Measurements from ENCODE around the gene PRMT6. TPM values are rescaled to one million over a fixed set of nuclear protein-coding genes. Genes with fewer than 3 reads are reported as not detected.

Gene PRMT6
- total and polyA plus RNA-seq, 2 experiments from 2014 or later, result 29.6 to 46.6 TPM

DNA sequence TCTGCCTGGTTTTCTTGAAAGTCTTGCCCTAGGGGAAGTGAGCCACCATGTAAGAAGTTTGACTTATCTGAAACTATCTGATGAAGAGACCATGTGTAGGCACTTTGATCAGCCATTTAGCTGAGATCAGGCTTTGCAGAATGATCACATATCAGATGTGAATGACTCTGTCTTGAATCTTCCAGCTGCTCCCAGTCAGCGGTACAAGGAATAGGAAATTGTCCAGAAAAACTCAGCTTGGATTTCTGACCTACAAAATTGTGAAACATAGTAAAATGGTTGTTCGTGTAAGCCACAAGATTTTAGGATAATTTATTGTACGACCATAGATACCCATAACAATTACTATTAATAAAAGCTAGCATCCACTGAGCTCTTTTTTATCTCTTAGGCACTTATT is 42.5 kb downstream of the PRMT6 start:
- Histone ChIP-seq H3K27me3 (ENCODE audit: insufficient read depth) (no peaks in the 10 kb centered on the region), H3K4me2 (no peak overlapping the region), H3K9me2 (ENCODE audit: insufficient read depth) (no peaks in the 10 kb centered on the region; the same call in 1 of the 2 replicates), H2AFZ (no peak overlapping the region), H3K4me1 (ENCODE audit: insufficient read depth) (no peaks in the 10 kb centered on the region), H3K27ac (ENCODE audit: low read depth) (no peak overlapping the region), H3K36me3 (ENCODE audit: insufficient read depth) (no peaks in the 10 kb centered on the region), H4K20me1 (replicated peaks; ENCODE audit: insufficient read depth) (no peaks in the 10 kb centered on the region), H3K4me3 (no peak overlapping the region), H3K79me2 (replicated peaks; ENCODE audit: insufficient read depth) (no peaks in the 10 kb centered on the region), H3F3A (replicated peaks; ENCODE audit: low read depth) (no peaks in the 10 kb centered on the region)
- no peak overlapping the region for H3K4me3 Mint-ChIP-seq
- TF ChIP-seq JUNB (IDR thresholded peaks at IDR 0.05; ENCODE audit: unreplicated experiment) (no peak), EZH2phosphoT487 (IDR thresholded peaks at IDR 0.05; ENCODE audit: unreplicated experiment) (no peak), POLR2AphosphoS5 (IDR thresholded peaks at IDR 0.05; ENCODE audit: low read depth) (no peak), CREB1 (CRISPR knock-in tag; IDR thresholded peaks at IDR 0.05; ENCODE audit: low read depth) (no peak), EZH2 (IDR thresholded peaks at IDR 0.05; ENCODE audit: low read depth, unreplicated experiment) (no peak), ZNF114 (CRISPR knock-in tag; IDR thresholded peaks at IDR 0.05) (no peak), NANOG (IDR thresholded peaks at IDR 0.05; ENCODE audit: borderline replicate concordance) (no peak), ZNF331 (CRISPR knock-in tag; IDR thresholded peaks at IDR 0.05; ENCODE audit: low read depth) (no peak), REST (IDR thresholded peaks at IDR 0.05; ENCODE audit: unreplicated experiment) (no peak), STAT1 (IDR thresholded peaks at IDR 0.05; ENCODE audit: unreplicated experiment) (no peak)
- TF ChIP-seq, protein P1, sequence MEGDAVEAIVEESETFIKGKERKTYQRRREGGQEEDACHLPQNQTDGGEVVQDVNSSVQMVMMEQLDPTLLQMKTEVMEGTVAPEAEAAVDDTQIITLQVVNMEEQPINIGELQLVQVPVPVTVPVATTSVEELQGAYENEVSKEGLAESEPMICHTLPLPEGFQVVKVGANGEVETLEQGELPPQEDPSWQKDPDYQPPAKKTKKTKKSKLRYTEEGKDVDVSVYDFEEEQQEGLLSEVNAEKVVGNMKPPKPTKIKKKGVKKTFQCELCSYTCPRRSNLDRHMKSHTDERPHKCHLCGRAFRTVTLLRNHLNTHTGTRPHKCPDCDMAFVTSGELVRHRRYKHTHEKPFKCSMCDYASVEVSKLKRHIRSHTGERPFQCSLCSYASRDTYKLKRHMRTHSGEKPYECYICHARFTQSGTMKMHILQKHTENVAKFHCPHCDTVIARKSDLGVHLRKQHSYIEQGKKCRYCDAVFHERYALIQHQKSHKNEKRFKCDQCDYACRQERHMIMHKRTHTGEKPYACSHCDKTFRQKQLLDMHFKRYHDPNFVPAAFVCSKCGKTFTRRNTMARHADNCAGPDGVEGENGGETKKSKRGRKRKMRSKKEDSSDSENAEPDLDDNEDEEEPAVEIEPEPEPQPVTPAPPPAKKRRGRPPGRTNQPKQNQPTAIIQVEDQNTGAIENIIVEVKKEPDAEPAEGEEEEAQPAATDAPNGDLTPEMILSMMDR (conservative IDR thresholded peaks at IDR 0.05; ENCODE audit: low read depth in 2 of 2), result no peak
- TF ChIP-seq, protein P2, sequence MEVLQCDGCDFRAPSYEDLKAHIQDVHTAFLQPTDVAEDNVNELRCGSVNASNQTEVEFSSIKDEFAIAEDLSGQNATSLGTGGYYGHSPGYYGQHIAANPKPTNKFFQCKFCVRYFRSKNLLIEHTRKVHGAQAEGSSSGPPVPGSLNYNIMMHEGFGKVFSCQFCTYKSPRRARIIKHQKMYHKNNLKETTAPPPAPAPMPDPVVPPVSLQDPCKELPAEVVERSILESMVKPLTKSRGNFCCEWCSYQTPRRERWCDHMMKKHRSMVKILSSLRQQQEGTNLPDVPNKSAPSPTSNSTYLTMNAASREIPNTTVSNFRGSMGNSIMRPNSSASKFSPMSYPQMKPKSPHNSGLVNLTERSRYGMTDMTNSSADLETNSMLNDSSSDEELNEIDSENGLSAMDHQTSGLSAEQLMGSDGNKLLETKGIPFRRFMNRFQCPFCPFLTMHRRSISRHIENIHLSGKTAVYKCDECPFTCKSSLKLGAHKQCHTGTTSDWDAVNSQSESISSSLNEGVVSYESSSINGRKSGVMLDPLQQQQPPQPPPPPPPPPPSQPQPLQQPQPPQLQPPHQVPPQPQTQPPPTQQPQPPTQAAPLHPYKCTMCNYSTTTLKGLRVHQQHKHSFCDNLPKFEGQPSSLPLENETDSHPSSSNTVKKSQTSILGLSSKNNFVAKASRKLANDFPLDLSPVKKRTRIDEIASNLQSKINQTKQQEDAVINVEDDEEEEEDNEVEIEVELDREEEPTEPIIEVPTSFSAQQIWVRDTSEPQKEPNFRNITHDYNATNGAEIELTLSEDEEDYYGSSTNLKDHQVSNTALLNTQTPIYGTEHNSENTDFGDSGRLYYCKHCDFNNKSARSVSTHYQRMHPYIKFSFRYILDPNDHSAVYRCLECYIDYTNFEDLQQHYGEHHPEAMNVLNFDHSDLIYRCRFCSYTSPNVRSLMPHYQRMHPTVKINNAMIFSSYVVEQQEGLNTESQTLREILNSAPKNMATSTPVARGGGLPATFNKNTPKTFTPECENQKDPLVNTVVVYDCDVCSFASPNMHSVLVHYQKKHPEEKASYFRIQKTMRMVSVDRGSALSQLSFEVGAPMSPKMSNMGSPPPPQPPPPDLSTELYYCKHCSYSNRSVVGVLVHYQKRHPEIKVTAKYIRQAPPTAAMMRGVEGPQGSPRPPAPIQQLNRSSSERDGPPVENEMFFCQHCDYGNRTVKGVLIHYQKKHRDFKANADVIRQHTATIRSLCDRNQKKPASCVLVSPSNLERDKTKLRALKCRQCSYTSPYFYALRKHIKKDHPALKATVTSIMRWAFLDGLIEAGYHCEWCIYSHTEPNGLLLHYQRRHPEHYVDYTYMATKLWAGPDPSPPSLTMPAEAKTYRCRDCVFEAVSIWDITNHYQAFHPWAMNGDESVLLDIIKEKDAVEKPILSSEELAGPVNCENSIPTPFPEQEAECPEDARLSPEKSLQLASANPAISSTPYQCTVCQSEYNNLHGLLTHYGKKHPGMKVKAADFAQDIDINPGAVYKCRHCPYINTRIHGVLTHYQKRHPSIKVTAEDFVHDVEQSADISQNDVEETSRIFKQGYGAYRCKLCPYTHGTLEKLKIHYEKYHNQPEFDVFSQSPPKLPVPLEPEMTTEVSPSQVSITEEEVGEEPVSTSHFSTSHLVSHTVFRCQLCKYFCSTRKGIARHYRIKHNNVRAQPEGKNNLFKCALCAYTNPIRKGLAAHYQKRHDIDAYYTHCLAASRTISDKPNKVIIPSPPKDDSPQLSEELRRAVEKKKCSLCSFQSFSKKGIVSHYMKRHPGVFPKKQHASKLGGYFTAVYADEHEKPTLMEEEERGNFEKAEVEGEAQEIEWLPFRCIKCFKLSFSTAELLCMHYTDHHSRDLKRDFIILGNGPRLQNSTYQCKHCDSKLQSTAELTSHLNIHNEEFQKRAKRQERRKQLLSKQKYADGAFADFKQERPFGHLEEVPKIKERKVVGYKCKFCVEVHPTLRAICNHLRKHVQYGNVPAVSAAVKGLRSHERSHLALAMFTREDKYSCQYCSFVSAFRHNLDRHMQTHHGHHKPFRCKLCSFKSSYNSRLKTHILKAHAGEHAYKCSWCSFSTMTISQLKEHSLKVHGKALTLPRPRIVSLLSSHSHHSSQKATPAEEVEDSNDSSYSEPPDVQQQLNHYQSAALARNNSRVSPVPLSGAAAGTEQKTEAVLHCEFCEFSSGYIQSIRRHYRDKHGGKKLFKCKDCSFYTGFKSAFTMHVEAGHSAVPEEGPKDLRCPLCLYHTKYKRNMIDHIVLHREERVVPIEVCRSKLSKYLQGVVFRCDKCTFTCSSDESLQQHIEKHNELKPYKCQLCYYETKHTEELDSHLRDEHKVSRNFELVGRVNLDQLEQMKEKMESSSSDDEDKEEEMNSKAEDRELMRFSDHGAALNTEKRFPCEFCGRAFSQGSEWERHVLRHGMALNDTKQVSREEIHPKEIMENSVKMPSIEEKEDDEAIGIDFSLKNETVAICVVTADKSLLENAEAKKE (CRISPR knock-in tag; IDR thresholded peaks at IDR 0.05), result no peak
- TF ChIP-seq, protein P3, sequence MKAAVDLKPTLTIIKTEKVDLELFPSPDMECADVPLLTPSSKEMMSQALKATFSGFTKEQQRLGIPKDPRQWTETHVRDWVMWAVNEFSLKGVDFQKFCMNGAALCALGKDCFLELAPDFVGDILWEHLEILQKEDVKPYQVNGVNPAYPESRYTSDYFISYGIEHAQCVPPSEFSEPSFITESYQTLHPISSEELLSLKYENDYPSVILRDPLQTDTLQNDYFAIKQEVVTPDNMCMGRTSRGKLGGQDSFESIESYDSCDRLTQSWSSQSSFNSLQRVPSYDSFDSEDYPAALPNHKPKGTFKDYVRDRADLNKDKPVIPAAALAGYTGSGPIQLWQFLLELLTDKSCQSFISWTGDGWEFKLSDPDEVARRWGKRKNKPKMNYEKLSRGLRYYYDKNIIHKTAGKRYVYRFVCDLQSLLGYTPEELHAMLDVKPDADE (IDR thresholded peaks at IDR 0.05), result no peak
- no peaks in the 10 kb centered on the region for H3K4me1 Mint-ChIP-seq
- no peaks in the 10 kb centered on the region for H3K36me3 Mint-ChIP-seq (ENCODE audit: low read depth)
- no peak overlapping the region for H3K27ac Mint-ChIP-seq
- no peak for DNase-seq (ENCODE audit: low spot score)
- ATAC-seq, result no peak
- no peaks in the 10 kb centered on the region for H3K9me3 Mint-ChIP-seq
- H3K27me3 Mint-ChIP-seq (ENCODE audit: insufficient read depth, low read depth, poor library complexity), result no peaks in the 10 kb centered on the region
